Central memory CD8-positive, alpha-beta T cell (primary cell): ENCODE results near the gene AHCYL2.

Experiments
- ATAC-seq: fragments of 150-1000 bp; cut with Tn5 transposase; replicated peaks from 2 replicates; pipeline ENCODE4 v1.10.0; 2022; ENCODE audit warnings: mild to moderate bottlenecking, moderate FRiP score, moderate number of reproducible peaks; ENCODE audit not compliant: poor library complexity, severe bottlenecking; ENCODE audit errors: extremely low read depth
- DNase-seq, 2 donors: peaks; one replicate each; pipeline ENCODE4 v3.0.0; 2021; ENCODE audit warnings: low spot score in 2 of 2
- H3K27ac Mint-ChIP-seq: one replicate; pipeline ENCODE4 v1.8.0; 2022; ENCODE audit warnings: low read depth, mild to moderate bottlenecking, moderate library complexity, mixed read lengths
- H3K27me3 Mint-ChIP-seq: one replicate; pipeline ENCODE4 v1.8.0; 2022; ENCODE audit warnings: mixed read lengths
- H3K36me3 Mint-ChIP-seq: one replicate; pipeline ENCODE4 v1.8.0; 2022; ENCODE audit warnings: mild to moderate bottlenecking, moderate library complexity, mixed read lengths; ENCODE audit not compliant: insufficient read depth
- H3K4me1 Mint-ChIP-seq: one replicate; pipeline ENCODE4 v1.8.0; 2022; ENCODE audit warnings: mixed read lengths
- H3K4me3 Mint-ChIP-seq: one replicate; pipeline ENCODE4 v1.8.0; 2022; ENCODE audit warnings: mild to moderate bottlenecking, moderate library complexity, mixed read lengths
- H3K9me3 Mint-ChIP-seq: one replicate; pipeline ENCODE4 v1.8.0; 2022; ENCODE audit warnings: mixed read lengths

AHCYL2 gene

GRCh38 chr7:129376778-129377700 is 152.2 kb downstream of the AHCYL2 start:
- Mint-ChIP-seq H3K4me3 (no peak overlapping the region), H3K4me1 (peaks cover 21% of the 10 kb centered on the region), H3K27me3 (no peaks in the 10 kb centered on the region), H3K36me3 (peaks cover 3% of the 10 kb centered on the region), H3K9me3 (no peaks in the 10 kb centered on the region), H3K27ac (no peak overlapping the region)
- DNase-seq (no peak), ATAC-seq (peak; percentile 46)

DNA sequence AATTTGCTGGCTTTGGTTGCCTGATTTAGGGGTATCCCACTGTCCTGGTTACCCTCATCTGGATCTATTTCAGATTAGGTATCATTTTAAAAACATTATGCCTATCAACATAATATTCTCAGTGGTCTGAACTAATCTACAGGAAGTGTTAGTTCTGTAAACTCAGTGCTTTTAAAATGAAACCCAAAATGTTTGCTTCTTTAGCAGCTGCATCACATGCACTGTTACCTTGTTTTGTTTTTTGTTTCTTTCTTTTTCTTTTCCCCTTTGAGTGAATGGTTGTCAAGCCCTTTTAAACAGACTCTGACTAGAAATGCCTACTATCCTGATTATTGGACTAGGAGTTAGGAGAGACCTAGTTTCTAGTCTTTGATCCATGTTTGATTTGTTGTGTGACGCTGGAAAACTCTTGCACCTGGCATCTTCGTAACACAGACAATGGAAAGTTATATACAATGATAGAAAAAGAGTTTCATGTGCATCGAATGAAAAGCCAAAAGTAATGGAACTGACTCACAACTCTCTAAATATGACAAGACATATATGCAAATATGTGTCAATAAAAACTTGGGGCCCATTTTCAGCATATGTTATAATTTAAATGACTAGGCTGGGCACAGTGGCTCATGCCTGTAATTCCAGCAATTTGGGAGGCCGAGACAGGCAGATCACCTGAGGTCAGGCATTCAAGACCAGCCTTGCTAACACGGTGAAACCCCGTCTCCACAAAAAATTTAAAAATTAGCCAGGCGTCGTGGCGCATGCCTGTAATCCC is 157.1 kb downstream of the AHCYL2 start:
- H3K27me3 Mint-ChIP-seq = no peaks in the 10 kb centered on the region
- ATAC-seq (no peak), DNase-seq (no peak)
- no peak overlapping the region for H3K27ac Mint-ChIP-seq
- H3K9me3 Mint-ChIP-seq = no peaks in the 10 kb centered on the region
- no peak overlapping the region for H3K4me3 Mint-ChIP-seq
- H3K4me1 Mint-ChIP-seq = peaks cover 11% of the 10 kb centered on the region
- H3K36me3 Mint-ChIP-seq = peaks cover 5% of the 10 kb centered on the region

DNA sequence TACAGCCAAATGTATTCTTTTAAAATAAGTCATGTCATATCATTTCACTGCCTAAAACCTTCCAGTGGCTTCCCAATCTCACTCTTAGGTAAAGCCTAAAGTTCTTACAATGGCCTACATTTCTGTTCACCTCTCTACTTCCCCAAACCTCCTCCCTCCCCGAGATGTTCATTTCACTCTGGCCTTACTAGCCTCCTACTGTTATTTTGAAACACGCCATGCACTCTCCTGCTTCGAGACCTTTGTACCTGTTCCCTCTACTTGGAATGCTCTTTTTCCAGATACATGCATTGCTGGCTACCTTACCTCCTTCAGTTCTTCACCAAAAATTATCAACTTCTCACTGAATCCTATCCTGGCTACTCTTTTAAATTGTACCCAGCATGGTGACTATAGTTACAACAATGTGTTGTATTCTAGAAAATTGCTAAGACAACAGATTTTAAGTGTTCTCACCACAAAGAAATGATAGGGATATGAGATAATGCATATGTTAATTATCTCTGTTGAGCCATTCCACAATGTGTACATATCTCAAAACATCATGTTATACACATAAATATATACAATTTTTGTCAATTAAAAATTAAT is 158.8 kb downstream of the AHCYL2 start:
- DNase-seq (no peak), ATAC-seq (no peak)
- H3K36me3 Mint-ChIP-seq = peaks cover 5% of the 10 kb centered on the region
- peaks cover 5% of the 10 kb centered on the region for H3K4me1 Mint-ChIP-seq
- H3K4me3 Mint-ChIP-seq = no peak overlapping the region
- no peaks in the 10 kb centered on the region for H3K9me3 Mint-ChIP-seq
- no peak overlapping the region for H3K27ac Mint-ChIP-seq
- no peaks in the 10 kb centered on the region for H3K27me3 Mint-ChIP-seq

- H3K36me3 Mint-ChIP-seq = peaks cover 3% of the 10 kb centered on the region
- no peak for ATAC-seq
- no peaks in the 10 kb centered on the region for H3K27me3 Mint-ChIP-seq
- DNase-seq = no peak
- H3K9me3 Mint-ChIP-seq = no peaks in the 10 kb centered on the region
- H3K4me1 Mint-ChIP-seq = peaks cover 5% of the 10 kb centered on the region
- no peak overlapping the region for H3K27ac Mint-ChIP-seq
- H3K4me3 Mint-ChIP-seq = no peak overlapping the region
These were observed 160.3 kb downstream of the AHCYL2 start for GRCh38 chr7:129385116-129385515.

- H3K27me3 Mint-ChIP-seq = no peaks in the 10 kb centered on the region
These were observed 160.8 kb downstream of the AHCYL2 start for GRCh38 chr7:129385598-129385997.

DNA sequence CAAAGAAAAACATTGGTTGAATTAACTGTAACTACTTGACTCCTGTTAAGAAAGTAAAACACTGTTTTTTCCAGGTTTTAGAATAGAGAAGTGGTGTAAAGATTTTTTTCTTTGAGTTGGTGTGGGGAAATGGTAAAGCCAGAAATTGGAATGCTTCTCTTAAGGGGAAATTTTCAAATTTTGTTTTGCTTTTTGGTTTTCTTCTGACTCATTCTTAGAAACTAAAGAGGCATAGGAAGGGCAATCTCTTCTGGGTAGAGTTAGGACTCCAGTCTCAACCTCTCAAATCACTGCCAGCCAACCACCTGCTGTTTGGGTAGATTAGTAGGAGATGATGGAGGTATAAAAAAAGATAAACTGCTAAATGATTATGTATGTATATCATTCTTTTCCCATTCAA is 161.7 kb downstream of the AHCYL2 start:
- Mint-ChIP-seq H3K27ac (no peak overlapping the region), H3K9me3 (no peaks in the 10 kb centered on the region), H3K4me3 (no peak overlapping the region), H3K36me3 (peaks cover 4% of the 10 kb centered on the region), H3K4me1 (peaks cover 5% of the 10 kb centered on the region), H3K27me3 (no peaks in the 10 kb centered on the region)
- no peak for ATAC-seq
- no peak for DNase-seq

More at GRCh38 chr7:129385598-129385997, 160.8 kb downstream of the AHCYL2 start:
- Mint-ChIP-seq H3K4me1 (peaks cover 5% of the 10 kb centered on the region), H3K9me3 (no peaks in the 10 kb centered on the region), H3K27ac (no peak overlapping the region), H3K36me3 (peaks cover 4% of the 10 kb centered on the region), H3K4me3 (no peak overlapping the region)
- no peak for ATAC-seq
- no peak for DNase-seq

GRCh38 chr7:129387537-129387936 is 162.7 kb downstream of the AHCYL2 start:
- Mint-ChIP-seq H3K4me3 (no peak overlapping the region), H3K36me3 (peaks cover 5% of the 10 kb centered on the region), H3K27me3 (no peaks in the 10 kb centered on the region), H3K9me3 (no peaks in the 10 kb centered on the region), H3K27ac (no peak overlapping the region), H3K4me1 (no peaks in the 10 kb centered on the region)
- ATAC-seq = no peak
- no peak for DNase-seq

- DNase-seq (no peak), ATAC-seq (no peak)
- Mint-ChIP-seq H3K4me1 (no peaks in the 10 kb centered on the region), H3K4me3 (no peak overlapping the region), H3K27me3 (no peaks in the 10 kb centered on the region), H3K36me3 (peaks cover 5% of the 10 kb centered on the region), H3K27ac (no peak overlapping the region), H3K9me3 (no peaks in the 10 kb centered on the region)
These were observed 163.7 kb downstream of the AHCYL2 start for GRCh38 chr7:129388333-129389098.

DNA sequence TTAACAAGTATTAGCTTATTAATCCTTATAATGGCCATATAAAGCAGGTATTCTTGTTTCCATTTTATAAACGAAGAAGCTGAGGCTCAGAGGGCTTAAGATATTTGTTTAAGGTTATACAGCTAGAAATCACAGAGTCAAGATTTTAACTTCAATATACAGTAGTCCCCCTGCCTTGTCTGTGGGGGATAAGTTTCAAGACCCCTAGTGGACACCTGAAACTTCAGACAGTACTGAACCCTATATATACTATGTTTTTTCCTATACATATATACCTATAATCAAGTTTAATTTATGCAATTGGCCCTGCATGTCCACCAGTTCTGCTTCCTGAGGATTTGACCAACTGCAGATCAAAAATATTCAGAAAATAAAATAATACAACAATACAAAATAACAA is 165.0 kb downstream of the AHCYL2 start:
- DNase-seq (no peak), ATAC-seq (no peak)
- no peak overlapping the region for H3K27ac Mint-ChIP-seq
- peaks cover 7% of the 10 kb centered on the region for H3K36me3 Mint-ChIP-seq
- no peaks in the 10 kb centered on the region for H3K9me3 Mint-ChIP-seq
- H3K27me3 Mint-ChIP-seq = no peaks in the 10 kb centered on the region
- no peaks in the 10 kb centered on the region for H3K4me1 Mint-ChIP-seq
- no peak overlapping the region for H3K4me3 Mint-ChIP-seq

DNA sequence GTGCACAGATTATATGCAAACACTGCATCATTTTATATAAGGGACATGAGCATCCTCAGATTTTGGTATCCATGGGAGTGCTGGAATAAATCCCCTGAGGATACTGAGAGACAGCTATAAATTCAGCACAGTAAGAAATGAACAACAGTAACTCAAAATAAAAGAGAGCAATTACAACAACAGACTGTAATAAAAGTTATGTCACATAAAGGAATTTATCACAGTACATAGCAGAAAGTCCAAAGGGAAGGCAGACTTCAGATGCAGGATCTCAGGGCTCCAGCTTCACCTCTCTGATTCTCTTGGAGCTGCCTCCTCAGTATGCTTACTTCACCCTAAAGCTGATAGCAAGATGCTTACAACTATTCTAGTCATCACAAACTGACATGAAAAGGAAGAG is 165.5 kb downstream of the AHCYL2 start:
- Mint-ChIP-seq H3K9me3 (no peaks in the 10 kb centered on the region), H3K27ac (no peak overlapping the region), H3K4me1 (no peaks in the 10 kb centered on the region), H3K36me3 (peaks cover 5% of the 10 kb centered on the region), H3K4me3 (no peak overlapping the region), H3K27me3 (no peaks in the 10 kb centered on the region)
- ATAC-seq (no peak), DNase-seq (no peak)

GRCh38 chr7:129391546-129392171 is 166.8 kb downstream of the AHCYL2 start:
- Mint-ChIP-seq H3K9me3 (no peaks in the 10 kb centered on the region), H3K4me3 (no peak overlapping the region), H3K27ac (no peak overlapping the region), H3K4me1 (no peaks in the 10 kb centered on the region), H3K36me3 (peaks cover 5% of the 10 kb centered on the region), H3K27me3 (no peaks in the 10 kb centered on the region)
- ATAC-seq = no peak
- DNase-seq = no peak

GRCh38 chr7:129393255-129393654 is 168.4 kb downstream of the AHCYL2 start:
- H3K27me3 Mint-ChIP-seq = no peaks in the 10 kb centered on the region
- peaks cover 5% of the 10 kb centered on the region for H3K36me3 Mint-ChIP-seq

More at GRCh38 chr7:129393255-129393654, 168.4 kb downstream of the AHCYL2 start:
- H3K27ac Mint-ChIP-seq = no peak overlapping the region
- H3K4me1 Mint-ChIP-seq = no peaks in the 10 kb centered on the region
- no peak overlapping the region for H3K4me3 Mint-ChIP-seq
- no peaks in the 10 kb centered on the region for H3K9me3 Mint-ChIP-seq
- DNase-seq (no peak), ATAC-seq (no peak)
